HepG2 (cell line): ENCODE results near the gene INAFM1. TPM values are rescaled to one million over a fixed set of nuclear protein-coding genes. Genes with fewer than 3 reads are reported as not detected.

Experiments used
- DRAP1 ChIP-seq: IDR thresholded peaks from 2 replicates; pipeline ENCODE4 v1.6.1; 2016; ENCODE audit warnings: missing genetic modification reagents, missing compliant biosample characterization
- FOXO1 ChIP-seq: sonication (generic); formaldehyde crosslinking; IDR thresholded peaks from 2 replicates; pipeline ENCODE4 v1.4.0; 2020; ENCODE audit warnings: missing genetic modification reagents
- GLMP ChIP-seq: sonication (generic); formaldehyde crosslinking; IDR thresholded peaks from 2 replicates; pipeline ENCODE4 v1.9.0; 2021; ENCODE audit warnings: missing genetic modification reagents, mild to moderate bottlenecking, borderline replicate concordance
- IKZF5 ChIP-seq: IDR thresholded peaks from 2 replicates; pipeline ENCODE4 v1.6.1; 2018; ENCODE audit warnings: missing genetic modification reagents, mild to moderate bottlenecking, missing compliant biosample characterization
- KLF6 ChIP-seq: IDR thresholded peaks from 2 replicates; pipeline ENCODE4 v1.8.0; 2016; ENCODE audit warnings: missing biosample characterization, missing genetic modification reagents
- MIER2 ChIP-seq: IDR thresholded peaks from 2 replicates; pipeline ENCODE4 v1.6.1; 2016; ENCODE audit warnings: missing biosample characterization, missing genetic modification reagents
- MXD1 ChIP-seq: sonication (generic); formaldehyde crosslinking; IDR thresholded peaks from 2 replicates; pipeline ENCODE4 v1.4.0; 2020; ENCODE audit warnings: mild to moderate bottlenecking, missing genetic modification reagents
- SOX6 ChIP-seq, 2 experiments: fragments of 450-650 bp in 1 of 2; sonication (generic) in 1 of 2; formaldehyde crosslinking in 1 of 2; IDR thresholded peaks; 2 replicates each; pipeline versions ENCODE4 v1.4.0 to v1.6.1; 2017 to 2020; ENCODE audit warnings: antibody characterized with exemption in 1 of 2, mild to moderate bottlenecking in 1 of 2, missing genetic modification reagents in 1 of 2
- TFDP2 ChIP-seq: sonication (generic); formaldehyde crosslinking; IDR thresholded peaks from 2 replicates; pipeline ENCODE4 v1.4.0; 2020; ENCODE audit warnings: missing genetic modification reagents
- ZBTB49 ChIP-seq: sonication (generic); formaldehyde crosslinking; IDR thresholded peaks from 2 replicates; pipeline ENCODE4 v1.4.0; 2020; ENCODE audit warnings: missing genetic modification reagents, borderline replicate concordance
- ZFP91 ChIP-seq: sonication (generic); formaldehyde crosslinking; IDR thresholded peaks from 2 replicates; pipeline ENCODE4 v1.9.0; 2022; ENCODE audit warnings: missing genetic modification reagents, mild to moderate bottlenecking, borderline replicate concordance
- ZNF431 ChIP-seq: sonication (generic); formaldehyde crosslinking; IDR thresholded peaks from 2 replicates; pipeline ENCODE4 v1.9.0; 2022; ENCODE audit warnings: missing genetic modification reagents, low read depth, mild to moderate bottlenecking, borderline replicate concordance
- ZNF563 ChIP-seq: sonication (generic); formaldehyde crosslinking; IDR thresholded peaks from 2 replicates; pipeline ENCODE4 v1.8.0; 2022; ENCODE audit warnings: mild to moderate bottlenecking, moderate library complexity, missing genetic modification reagents
- ZNF576 ChIP-seq: sonication (generic); formaldehyde crosslinking; IDR thresholded peaks from 2 replicates; pipeline ENCODE4 v1.4.0; 2020; ENCODE audit warnings: mild to moderate bottlenecking, missing genetic modification reagents
- ZNF652 ChIP-seq: IDR thresholded peaks from 2 replicates; pipeline ENCODE4 v1.6.1; 2016; ENCODE audit warnings: low read depth, borderline replicate concordance
- polyA plus RNA-seq, 8 experiments: library from polyadenylated mRNA; depleted of rRNA in 3 of 8; stranded (reverse) in 7 of 8; unstranded in 1 of 8; fragments of >200 nt; fragmentation: Illumina TruSeq in 4 of 8; extraction: Trizol in 4 of 8; gene quantifications; 2 replicates each; pipeline versions ENCODE4 v1.2.1 to v1.2.3, GENCODE V29; 2011 to 2016; ENCODE audit warnings: low read depth in 4 of 8, missing spikeins in 1 of 8, mixed read lengths in 1 of 8; ENCODE audit not compliant: insufficient read depth in 1 of 8
- total RNA-seq, 5 experiments: library from RNA; depleted of rRNA; stranded (reverse); fragments of >200 nt; fragmentation: Illumina TruSeq; extraction: Trizol; gene quantifications; 2 replicates each; pipeline ENCODE4 v1.2.3, GENCODE V29; 2016; ENCODE audit warnings: low read depth in 1 of 5

The INAFM1 gene
- total and polyA plus RNA-seq, 2 of the 13 experiments (the other 11 are each of a cell fraction or from before 2014, with no cell fraction given) = 0.88 to 1.9 TPM

- no peak for TF ChIP-seq ZBTB49
- TF ChIP-seq TFDP2 (CRISPR knock-in tag) = 0 out of 2 replicates have a peak, but pooled peaks have one; percentile 18
- peak; percentile 70 for TF ChIP-seq KLF6 (CRISPR knock-in tag)
- peak; percentile 35; the same call in 1 of the 2 replicates for TF ChIP-seq ZNF563 (CRISPR knock-in tag)
- TF ChIP-seq ZNF576 (CRISPR knock-in tag) = peak; percentile 45; the same call in 1 of the 2 replicates
- no peak for TF ChIP-seq GLMP (CRISPR knock-in tag)
- no peak for TF ChIP-seq ZNF652
- TF ChIP-seq ZNF431 = peak; percentile 85; the same call in 1 of the 2 replicates
- TF ChIP-seq MXD1 (CRISPR knock-in tag) = peak; percentile 77; the same call in 1 of the 2 replicates
- peak; percentile 50 for TF ChIP-seq ZFP91 (CRISPR knock-in tag)
- peak; percentile 89; the same call in 1 of the 2 replicates for TF ChIP-seq MIER2 (CRISPR knock-in tag)
- no peak for TF ChIP-seq SOX6 (IDR thresholded peaks at IDR 0.05)
- TF ChIP-seq SOX6 (CRISPR knock-in tag; IDR thresholded peaks at IDR 0.05) = peak; percentile 81
- peak; percentile 23; the same call in 1 of the 2 replicates for TF ChIP-seq DRAP1
- TF ChIP-seq FOXO1 (CRISPR knock-in tag) = peak; percentile 37; the same call in 1 of the 2 replicates
- TF ChIP-seq IKZF5 (CRISPR knock-in tag) = no peak
Measured at GRCh38 chr19:47231215-47232054, 43.2 kb upstream of the INAFM1 start (continued).
